GM21381 (cell line): ENCODE data around the gene OBSCN.

ENCODE experiments used
- ATAC-seq: cut with Tn5 transposase; IDR thresholded peaks from one replicate; pipeline ENCODE4 v1.9.1; 2021; ENCODE audit warnings: mild to moderate bottlenecking, moderate library complexity; ENCODE audit not compliant: unreplicated experiment

Gene OBSCN

DNA sequence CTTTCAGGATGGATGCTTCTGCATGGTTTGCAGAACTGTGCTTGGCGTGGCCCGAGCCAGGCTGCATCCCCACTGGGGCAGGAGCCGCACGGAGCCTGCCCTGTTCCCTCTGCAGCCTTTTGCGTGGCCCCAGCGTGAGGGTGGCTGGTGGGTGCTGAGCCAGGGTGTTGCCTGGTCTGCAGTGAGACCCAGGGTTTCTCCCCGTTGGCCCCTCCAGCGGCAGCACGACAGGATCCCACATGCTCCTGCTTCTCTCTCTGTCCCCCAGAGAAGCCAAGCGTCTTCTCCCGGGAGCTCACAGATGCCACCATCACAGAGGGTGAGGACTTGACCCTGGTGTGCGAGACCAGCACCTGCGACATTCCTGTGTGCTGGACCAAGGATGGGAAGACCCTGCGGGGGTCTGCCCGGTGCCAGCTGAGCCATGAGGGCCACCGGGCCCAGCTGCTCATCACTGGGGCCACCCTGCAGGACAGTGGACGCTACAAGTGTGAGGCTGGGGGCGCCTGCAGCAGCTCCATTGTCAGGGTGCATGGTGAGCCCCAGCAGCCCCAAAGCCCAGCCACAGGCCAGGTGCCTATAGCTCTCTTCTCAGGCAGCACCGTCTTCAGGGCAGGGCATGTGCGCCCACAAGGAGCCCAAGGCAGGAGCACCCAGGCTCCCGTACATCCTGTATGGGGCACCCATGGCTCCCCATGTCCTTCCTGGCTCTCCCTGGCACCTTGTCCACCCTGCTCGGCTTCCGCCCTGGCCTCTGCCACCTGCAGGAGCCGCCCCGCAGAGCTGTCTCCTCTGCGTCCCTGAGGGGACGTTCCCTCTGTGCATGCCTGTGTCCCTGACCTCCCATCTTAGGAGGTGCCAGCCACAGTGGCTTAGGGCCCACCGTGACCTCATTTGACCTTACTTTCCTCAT is 78.9 kb downstream of the OBSCN start:
- no peak for ATAC-seq

- ATAC-seq: no peak
Measured at GRCh38 chr1:228287541-228288425, 79.9 kb downstream of the OBSCN start.

DNA sequence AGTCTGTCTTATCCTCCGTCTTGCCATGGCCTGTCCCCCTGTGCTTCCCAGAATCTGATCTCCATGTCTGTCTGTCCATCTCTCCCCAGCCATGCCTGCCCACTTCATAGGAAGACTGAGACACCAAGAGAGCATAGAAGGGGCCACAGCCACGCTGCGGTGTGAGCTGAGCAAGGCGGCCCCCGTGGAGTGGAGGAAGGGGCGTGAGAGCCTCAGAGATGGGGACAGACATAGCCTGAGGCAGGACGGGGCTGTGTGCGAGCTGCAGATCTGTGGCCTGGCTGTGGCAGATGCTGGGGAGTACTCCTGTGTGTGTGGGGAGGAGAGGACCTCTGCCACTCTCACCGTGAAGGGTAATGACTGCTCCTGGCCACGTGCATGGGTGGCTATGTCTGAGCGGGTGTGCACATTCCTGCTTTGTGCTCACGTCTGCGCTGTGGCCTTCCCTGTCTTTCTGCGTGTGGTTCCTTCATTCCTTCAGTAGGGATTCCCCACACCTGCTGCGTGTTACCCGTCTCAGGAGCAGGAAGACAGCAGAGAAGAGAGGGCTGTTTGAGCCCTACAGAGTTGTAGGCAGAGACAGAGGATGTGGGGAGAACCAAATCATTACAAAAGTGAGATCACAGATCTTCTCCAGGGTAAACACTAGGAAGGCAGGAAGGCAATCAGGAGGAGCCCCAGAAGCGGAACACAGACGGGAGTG is 80.8 kb downstream of the OBSCN start:
- ATAC-seq: no peak

DNA sequence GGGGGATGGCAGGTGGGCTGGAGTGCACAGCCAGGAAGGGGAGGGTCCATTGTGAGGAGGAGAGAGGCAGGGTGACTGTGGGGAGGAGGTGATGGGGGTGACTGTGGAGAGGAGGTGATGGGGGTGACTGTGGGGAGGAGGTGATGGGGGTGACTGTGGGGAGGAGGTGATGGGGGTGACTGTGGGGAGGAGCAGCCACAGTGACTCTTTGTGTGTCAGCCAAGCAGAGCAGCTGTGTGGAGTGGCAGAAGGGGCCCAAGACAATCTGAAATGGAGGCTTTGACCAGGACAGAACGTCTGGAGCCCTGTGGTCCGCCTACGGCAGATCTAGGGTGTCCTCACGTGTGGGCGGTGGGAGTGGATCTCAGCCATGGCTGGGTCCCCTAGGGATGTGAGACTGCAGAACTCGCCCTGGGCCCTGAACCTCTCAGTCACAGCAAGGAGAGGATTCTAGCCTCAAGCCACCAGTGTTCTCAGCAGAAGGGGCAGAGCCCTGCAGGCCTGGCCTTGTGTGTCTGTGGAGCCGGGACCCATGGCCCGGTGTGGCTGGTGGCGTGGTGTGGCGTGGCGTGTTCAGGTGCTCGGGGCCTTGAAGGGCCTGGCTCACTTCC is 81.5 kb downstream of the OBSCN start:
- ATAC-seq: no peak

- ATAC-seq: no peak
Measured at GRCh38 chr1:228289996-228290881, 82.4 kb downstream of the OBSCN start.

- ATAC-seq: no peak
Measured at GRCh38 chr1:228291906-228292608, 84.2 kb downstream of the OBSCN start.

- ATAC-seq: no peak
Measured at GRCh38 chr1:228292609-228292911, 84.7 kb downstream of the OBSCN start.

DNA sequence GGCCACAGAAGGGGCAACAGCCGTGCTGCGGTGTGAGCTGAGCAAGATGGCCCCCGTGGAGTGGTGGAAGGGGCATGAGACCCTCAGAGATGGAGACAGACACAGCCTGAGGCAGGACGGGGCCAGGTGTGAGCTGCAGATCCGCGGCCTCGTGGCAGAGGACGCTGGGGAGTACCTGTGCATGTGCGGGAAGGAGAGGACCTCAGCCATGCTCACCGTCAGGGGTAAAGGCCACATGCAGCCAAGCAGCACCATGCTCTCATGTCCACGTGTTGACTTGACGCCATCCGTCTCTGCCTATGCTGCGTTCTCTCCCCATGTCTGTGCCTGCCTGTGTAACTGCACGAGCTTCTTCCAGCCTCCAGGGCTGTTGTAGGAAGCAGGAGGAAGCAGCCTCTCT is 85.5 kb downstream of the OBSCN start:
- no peak for ATAC-seq

DNA sequence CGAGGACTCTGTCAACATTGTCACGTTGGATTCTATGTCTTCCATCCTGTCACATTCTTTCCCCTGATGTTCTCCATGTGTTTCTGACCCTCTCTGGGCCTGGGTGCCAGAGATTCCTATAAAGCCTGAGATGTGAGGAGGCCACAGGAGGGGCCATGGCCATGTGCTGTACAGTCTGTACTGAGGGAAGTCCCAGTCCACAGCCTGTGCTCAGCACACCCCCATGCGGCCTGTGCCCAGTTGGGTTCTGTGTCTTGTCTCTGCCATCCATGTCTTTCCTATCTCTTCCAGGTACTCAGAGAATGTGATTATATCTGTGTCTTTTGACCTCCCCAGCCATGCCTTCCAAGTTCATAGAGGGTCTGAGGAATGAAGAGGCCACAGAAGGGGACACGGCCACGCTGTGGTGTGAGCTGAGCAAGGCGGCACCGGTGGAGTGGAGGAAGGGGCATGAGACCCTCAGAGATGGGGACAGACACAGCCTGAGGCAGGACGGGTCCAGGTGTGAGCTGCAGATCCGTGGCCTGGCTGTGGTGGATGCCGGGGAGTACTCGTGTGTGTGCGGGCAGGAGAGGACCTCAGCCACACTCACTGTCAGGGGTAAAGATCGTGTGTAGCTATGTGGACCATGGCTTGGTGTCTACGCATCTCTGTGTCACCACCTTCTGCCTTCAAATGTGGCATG is 86.1 kb downstream of the OBSCN start:
- no peak for ATAC-seq

DNA sequence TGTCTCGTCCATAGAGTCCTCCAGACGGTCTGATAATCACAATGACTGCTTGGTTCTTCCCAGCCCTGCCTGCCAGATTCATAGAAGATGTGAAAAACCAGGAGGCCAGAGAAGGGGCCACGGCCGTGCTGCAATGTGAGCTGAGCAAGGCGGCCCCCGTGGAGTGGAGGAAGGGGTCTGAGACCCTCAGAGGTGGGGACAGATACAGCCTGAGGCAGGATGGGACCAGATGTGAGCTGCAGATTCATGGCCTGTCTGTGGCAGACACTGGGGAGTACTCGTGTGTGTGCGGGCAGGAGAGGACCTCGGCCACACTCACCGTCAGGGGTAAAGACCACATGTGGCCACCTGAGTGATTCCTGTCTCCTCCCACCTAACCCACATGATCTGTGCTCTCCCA is 86.9 kb downstream of the OBSCN start:
- ATAC-seq: no peak

DNA sequence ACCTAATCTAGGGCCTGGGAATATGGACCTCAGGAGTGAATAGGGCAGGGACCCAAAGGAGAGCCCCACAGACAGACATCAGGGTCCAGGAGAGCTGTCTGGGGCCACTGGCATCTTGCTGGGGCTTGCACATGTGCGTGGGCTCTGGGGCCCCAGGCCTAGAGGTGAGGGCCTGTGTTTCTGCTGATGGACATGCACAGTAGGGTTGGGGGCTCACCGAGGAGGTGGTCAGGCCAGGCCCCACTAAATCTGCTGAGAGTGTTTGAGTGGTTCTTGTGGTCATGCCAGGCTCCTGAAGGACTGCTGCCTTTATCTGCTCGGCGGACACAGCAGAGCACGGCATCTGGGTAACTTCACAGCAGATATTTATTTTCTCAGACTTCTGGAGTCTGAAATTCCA is 87.4 kb downstream of the OBSCN start:
- ATAC-seq: no peak

GRCh38 chr1:228295981-228296380 is 88.1 kb downstream of the OBSCN start:
- ATAC-seq: no peak

- no peak for ATAC-seq
Measured at GRCh38 chr1:228297242-228297641, 89.4 kb downstream of the OBSCN start.

GRCh38 chr1:228297822-228298221 is 90.0 kb downstream of the OBSCN start:
- ATAC-seq: no peak

GRCh38 chr1:228298471-228298870 is 90.6 kb downstream of the OBSCN start:
- no peak for ATAC-seq

GRCh38 chr1:228299211-228299610 is 91.4 kb downstream of the OBSCN start:
- no peak for ATAC-seq

GRCh38 chr1:228299901-228300300 is 92.1 kb downstream of the OBSCN start:
- no peak for ATAC-seq

DNA sequence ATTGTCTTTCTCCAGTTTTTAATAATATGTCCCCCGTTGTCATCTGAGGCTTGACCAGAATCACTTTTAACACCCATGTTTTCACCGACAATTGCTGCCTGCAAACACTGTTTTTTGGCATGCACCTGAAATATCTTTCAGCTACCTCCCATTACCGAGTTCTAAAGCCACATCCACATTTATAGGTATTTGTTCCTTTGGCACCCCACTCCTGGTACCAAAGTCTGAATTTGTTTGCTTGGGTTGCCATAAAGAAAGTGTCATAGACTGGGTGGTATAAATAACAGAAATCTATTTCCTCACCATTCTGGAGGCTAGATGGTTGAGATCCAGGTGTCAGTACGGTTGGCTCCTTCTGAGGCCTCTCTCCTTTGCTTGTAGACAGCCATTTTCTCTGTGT is 94.2 kb downstream of the OBSCN start:
- no peak for ATAC-seq

DNA sequence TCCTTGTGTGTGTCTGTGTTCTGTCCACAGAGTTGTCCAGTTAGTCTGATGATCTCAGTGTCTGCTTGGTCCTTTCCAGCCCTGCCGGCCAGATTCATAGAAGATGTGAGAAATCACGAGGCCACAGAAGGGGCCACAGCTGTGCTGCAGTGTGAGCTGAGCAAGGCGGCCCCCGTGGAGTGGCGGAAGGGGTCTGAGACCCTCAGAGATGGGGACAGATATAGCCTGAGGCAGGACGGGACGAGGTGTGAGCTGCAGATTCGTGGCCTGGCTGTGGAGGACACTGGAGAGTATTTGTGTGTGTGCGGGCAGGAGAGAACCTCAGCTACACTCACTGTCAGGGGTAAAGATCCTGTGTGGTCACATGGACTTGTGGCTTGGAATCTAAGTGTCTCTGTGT is 95.8 kb downstream of the OBSCN start:
- ATAC-seq: no peak
